Epithelial cell of alveolus of lung (primary cell): Measurements from ENCODE around the gene NEDD1. TPM values are rescaled to one million over a fixed set of nuclear protein-coding genes. Genes with fewer than 3 reads are reported as not detected.

Experiments used
- total RNA-seq: library from RNA; depleted of rRNA; stranded (reverse); fragments of >200 nt; gene quantifications from 2 replicates; pipeline ENCODE4 v1.2.1, GENCODE V29; 2015

The NEDD1 gene, protein sequence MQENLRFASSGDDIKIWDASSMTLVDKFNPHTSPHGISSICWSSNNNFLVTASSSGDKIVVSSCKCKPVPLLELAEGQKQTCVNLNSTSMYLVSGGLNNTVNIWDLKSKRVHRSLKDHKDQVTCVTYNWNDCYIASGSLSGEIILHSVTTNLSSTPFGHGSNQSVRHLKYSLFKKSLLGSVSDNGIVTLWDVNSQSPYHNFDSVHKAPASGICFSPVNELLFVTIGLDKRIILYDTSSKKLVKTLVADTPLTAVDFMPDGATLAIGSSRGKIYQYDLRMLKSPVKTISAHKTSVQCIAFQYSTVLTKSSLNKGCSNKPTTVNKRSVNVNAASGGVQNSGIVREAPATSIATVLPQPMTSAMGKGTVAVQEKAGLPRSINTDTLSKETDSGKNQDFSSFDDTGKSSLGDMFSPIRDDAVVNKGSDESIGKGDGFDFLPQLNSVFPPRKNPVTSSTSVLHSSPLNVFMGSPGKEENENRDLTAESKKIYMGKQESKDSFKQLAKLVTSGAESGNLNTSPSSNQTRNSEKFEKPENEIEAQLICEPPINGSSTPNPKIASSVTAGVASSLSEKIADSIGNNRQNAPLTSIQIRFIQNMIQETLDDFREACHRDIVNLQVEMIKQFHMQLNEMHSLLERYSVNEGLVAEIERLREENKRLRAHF
- total RNA-seq = 15.5 and 26.2 TPM in 2 replicates

DNA sequence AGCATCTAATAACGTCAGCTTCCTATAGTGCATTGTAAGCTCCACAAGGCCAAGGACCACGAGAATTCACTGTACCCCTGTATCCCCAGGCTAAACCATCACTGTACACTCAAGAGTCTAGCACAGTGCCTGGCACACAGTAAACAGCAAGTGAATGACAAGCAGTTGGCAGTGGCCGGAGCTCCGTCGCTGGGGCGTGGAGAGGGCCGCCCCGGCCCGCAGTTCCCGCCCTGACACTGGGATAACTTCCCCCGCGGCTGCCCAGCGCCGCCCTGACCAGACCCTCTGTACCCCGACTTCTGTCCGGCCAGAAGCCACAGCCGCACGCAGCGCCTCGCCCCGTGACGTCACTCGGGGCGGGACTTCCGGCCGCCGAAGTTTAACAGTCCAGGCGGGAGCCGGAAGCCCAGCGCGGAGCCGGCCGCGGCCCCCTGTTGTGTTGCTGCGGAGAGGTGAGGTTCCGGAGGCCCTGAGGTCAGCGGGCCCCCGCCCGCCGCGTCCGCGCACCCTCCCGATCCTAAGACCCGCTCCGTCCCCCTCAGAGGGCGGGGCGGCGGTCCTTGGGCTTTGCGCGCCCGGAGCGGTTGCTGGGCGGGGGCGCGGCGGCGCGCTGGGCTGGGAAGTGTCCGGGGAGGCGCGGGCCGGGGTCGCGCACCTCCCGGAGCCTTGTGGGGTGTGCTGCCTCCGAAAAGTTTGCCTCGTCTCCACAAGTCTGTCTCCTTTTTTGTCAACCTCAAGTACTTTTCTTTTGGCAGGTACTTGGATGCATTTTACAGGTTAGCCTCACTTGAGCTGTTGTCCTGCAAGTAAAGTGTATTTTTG is at the start of gene NEDD1:
Gene NEDD1, plus strand, starts transcription at position 409 of the 822 bp plus-strand sequence. CDS start 2,503 bp downstream, outside the sequence.

